Astrocyte of the cerebellum (primary cell): Measurements from ENCODE around the gene PDZRN3.

ENCODE experiments used
- DNase-seq: peaks from one replicate; pipeline ENCODE4 v3.0.0-alpha.2; 2011; ENCODE audit warnings: low read depth
- H3K4me3 ChIP-seq: 2 replicates; pipeline ENCODE4 v1.5.1; 2011; ENCODE audit warnings: mild to moderate bottlenecking, low read depth, low read length, moderate library complexity
- in situ Hi-C: cut with HindIII; loops from 2 replicates; pipeline ENCODE4 v1.10.0; 2017; ENCODE audit warnings: low sequenced_read_pairs
- TF ChIP-seq, protein P1 (sequence below): IDR thresholded peaks from 2 replicates; pipeline ENCODE4 v1.5.1; 2012; ENCODE audit warnings: low read length, low read depth, moderate library complexity, mild to moderate bottlenecking; ENCODE audit errors: missing control alignments

The PDZRN3 gene

DNA sequence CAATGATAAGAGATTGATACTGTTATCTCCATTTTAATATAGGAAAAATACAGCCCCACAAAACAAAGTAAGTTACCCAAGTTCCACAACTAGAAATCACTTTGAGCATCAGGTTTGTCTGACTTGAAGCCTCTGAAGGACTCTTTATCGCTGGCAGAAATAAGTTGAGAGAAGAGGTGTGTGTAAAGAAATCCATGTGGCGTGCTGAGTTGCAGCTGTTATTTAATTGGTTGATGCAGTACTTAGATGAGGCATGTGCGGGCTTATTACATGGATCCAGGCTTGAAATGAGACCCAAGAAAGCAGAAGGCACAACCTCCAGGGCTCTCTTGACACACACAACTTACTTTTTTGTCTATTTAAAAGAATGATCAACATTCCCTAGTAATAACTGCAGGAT, 221.3 kb downstream of the PDZRN3 start:
- in situ Hi-C loops = no loop called here
- no peak for DNase-seq
- TF ChIP-seq, protein P1, sequence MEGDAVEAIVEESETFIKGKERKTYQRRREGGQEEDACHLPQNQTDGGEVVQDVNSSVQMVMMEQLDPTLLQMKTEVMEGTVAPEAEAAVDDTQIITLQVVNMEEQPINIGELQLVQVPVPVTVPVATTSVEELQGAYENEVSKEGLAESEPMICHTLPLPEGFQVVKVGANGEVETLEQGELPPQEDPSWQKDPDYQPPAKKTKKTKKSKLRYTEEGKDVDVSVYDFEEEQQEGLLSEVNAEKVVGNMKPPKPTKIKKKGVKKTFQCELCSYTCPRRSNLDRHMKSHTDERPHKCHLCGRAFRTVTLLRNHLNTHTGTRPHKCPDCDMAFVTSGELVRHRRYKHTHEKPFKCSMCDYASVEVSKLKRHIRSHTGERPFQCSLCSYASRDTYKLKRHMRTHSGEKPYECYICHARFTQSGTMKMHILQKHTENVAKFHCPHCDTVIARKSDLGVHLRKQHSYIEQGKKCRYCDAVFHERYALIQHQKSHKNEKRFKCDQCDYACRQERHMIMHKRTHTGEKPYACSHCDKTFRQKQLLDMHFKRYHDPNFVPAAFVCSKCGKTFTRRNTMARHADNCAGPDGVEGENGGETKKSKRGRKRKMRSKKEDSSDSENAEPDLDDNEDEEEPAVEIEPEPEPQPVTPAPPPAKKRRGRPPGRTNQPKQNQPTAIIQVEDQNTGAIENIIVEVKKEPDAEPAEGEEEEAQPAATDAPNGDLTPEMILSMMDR = no peak
- no peak overlapping the region for H3K4me3 ChIP-seq

DNA sequence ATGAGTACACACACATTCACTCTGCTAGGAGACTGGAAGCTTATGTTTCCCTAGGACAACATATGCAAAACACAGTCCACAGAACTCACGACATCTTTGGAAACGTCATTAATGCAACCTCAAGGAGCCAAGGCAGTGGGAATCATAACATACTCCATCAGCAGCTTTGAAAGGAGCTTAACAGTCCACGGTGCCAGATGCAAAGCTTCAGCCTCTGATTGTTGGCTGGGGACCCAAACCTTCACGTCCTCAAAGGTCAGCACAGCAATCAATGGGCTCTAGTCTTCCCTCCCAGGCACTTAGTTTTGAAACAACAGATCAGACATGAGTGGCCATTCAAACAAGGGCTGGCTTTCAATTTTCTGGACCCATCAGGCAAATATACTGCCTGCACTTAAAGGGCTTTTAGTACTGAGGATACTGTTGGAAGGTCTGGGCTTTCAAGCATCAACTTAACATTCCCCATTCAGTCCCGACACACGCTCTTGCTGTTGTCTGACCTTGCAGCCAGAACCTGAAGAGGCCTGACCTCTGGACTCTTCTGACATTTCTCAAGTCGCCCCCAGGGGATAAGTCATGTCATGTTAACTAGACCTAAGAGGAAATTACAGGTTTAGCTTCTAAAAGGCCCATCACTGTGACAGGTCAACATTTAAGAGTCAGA, 223.0 kb downstream of the PDZRN3 start:
- in situ Hi-C loops = no loop called here
- no peak overlapping the region for H3K4me3 ChIP-seq
- TF ChIP-seq, protein P1 = no peak
- DNase-seq = no peak

DNA sequence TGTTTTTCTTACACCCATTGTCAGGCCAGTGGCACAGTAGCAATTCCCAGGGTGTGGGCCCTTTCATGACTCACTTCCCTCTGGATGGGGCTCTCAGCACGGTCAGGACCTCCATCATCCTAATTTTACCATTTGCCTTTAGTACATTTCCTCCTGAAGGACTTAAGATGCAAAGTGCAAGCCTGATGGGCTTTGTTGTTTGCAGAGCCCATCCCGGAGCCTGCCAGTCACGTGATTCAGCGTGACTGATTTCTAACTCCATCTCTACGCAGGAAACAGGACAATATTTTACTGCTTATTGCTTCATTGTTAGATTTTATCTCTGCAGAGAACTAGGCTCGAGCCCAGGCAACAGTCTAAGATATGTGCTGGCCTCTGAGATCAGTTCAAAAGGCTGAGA, 223.7 kb downstream of the PDZRN3 start:
- DNase-seq = no peak
- in situ Hi-C loops = no loop called here
- TF ChIP-seq, protein P1 = no peak
- H3K4me3 ChIP-seq = no peak overlapping the region

DNA sequence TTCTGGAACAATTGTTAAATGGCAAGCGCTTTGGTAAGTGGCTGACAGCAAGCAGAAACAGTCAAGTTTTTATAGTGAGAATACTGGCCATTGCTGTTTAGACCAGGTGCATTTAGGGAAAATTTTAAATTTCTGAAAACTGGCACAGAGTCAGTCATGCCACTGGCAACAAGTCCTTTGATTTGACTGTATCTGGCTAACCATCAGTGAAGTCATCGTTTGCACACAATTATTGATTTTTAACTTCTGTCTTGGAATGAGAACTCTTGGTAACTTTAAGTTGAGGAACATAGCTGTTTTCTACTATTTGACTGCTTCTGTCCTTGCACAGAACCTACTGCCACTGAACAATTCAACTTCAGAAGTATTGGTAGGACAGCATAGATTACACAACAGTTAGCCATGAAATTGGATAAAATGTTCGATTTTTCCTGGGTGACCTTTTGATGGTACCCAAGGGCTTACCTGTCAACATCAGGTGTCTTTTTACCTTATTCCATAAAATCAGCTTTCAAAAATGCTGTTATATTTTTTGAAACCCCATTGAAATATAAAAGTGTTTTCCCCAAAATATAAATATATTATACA, 225.0 kb downstream of the PDZRN3 start:
- no peak overlapping the region for H3K4me3 ChIP-seq
- TF ChIP-seq, protein P1 = no peak
- in situ Hi-C loops = no loop called here
- DNase-seq = no peak

DNA sequence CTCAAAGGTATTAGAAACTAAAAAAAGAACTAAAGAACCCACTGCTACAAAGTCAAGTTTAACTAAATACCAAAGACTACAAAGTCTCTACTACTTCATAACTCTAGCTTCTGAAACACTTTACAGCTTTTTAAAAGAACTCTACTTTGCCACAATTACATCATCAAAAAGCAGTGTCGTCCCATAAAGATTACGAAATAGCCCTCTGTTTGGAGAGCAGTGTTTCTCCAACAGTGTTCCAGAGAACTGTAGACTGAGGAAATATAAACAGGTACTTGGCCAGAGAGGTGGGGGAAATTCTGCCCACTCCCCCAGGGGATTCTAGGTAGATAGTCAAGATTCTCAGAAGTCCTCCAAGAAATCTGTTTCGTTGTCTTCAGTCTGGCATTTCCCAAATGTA, 225.6 kb downstream of the PDZRN3 start:
- H3K4me3 ChIP-seq = no peak overlapping the region
- no peak for DNase-seq
- in situ Hi-C loops = no loop called here
- TF ChIP-seq, protein P1 = no peak

DNA sequence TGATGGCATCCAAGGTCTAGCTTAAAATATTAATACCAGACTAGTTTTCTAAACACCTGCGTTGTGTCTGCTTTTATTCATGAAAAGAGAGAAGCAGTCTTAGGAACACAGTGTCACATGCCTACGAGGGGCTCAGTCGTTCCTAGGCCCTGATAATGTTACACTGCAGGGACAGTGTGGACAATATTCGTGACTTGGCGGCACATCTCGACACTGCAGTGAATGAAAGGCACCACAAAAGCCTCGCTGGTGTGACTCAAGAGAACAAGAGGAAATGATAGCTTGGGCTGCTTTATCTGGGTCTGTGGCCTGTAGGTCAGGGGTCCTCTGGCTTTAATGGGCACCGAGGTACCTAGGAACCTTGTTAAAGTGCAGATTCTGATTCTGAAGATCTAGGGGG, 226.7 kb downstream of the PDZRN3 start:
- TF ChIP-seq, protein P1 = no peak
- DNase-seq = no peak
- no peak overlapping the region for H3K4me3 ChIP-seq
- in situ Hi-C loops = no loop called here
